GM18502 (cell line): ENCODE data around the gene LARP4B.

Experiments
- ATAC-seq: cut with Tn5 transposase; IDR thresholded peaks from one replicate; pipeline ENCODE4 v1.9.1; 2021; ENCODE audit warnings: mild to moderate bottlenecking; ENCODE audit not compliant: unreplicated experiment, poor library complexity

The LARP4B gene

DNA sequence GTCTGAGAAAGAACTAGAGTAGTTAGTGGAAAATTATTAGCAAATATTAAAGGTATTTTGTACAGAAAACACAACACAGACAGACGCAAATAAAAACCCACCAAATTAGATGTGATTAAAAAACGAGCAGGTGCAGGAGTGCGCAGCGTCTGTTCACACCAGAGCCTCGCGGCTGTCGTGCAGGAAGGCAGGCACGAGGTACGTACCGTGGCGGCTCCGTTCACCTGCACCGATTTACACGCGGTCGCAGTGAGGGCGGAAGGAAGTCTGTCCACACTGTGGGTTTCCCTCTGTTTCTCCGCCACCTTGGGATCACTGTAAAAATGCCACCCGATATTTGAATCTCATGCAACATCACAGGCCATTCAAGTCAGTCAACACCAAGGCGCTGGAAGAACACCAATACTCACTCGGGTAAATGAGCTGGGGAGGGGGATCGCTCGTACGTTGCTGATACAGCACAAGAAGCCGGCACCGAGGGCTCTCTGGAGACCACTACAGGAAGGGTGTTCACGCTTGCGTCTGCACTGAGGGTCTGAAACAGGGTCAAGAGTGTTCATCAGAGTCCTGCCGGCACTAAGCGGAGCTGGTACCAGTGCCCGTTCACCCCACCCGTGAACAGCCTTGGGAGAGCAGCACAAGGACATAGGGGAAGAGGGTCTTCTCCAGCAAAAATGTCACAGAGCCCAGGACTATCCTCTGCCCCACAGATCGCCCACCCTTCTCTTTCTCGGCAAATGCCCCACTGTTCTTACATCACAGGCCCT lies 116.8 kb downstream of the LARP4B start:
- no peak for ATAC-seq

DNA sequence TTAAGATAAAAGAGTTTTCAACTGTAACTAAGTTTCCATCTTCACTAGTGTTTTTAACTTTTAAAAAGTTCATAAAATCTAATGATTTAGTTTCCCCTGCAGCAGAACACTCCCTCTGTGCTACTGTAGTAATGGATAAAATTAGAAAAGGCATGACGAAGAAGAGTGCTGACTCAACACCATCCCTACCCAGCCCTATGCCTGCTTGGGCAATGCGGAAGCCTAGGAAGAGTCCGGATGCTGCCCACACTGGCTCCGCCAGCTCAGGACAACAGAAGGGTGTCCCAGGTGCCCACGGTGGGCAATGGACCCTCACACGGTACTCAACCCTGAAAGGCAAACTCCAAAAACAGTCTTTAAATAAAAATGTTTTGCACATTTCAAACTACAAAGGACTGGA lies 118.2 kb downstream of the LARP4B start:
- ATAC-seq: no peak

DNA sequence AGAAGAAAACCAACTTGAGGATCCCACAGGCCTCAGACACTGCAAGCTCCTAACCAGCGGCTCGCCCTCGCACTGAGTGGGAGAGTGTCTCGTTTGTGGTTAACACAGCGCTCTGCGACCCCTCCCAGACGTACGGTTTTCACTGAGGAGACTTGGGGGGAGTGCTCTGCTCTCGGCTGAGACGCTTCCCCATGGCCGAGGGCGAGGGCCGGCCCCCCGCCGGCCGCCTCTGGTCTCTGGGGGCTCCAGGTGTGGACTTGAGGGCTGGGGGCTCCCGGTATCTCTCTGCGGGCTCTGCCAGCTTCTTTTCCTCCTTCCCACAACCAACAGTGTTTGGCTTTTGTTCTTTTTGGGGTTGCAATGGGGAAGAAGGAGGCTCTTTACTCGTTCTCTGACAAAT lies 118.7 kb downstream of the LARP4B start:
- ATAC-seq: no peak

DNA sequence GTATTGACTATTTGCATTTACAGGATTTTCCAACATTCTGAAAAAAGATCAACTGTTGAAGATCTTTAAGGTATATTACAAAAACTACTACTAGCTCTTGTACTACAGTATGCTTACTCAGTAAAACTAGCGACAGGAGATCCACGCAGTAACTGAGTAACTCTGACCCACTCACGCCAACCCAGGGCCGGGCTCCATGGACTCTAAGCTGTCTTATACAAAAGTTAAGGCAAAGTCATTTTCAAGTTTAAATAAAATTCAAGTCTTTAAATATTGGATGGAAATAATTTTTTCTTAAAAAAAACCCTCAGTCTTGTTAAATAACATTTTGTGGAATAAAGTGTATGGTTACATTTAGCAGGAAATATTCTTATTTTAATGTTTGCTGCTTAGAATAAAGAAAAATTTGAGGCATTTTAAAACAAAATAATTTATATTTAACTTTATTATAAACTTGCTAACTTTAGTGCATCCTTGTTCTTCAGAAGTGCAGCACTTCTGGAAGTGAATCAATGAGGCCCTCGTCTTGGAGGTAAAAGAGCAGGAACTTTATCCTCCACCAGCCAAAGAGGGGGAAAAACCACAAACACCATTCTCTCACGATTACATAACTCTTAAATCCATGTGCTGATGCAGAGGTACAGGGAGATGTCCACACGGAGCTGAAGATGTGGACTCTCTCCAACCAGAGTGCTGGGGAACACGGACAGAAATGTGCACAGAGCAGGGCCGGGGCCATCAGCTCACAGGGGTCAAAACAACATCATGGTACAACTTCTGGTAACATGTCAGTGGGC lies 119.9 kb downstream of the LARP4B start:
- no peak for ATAC-seq

DNA sequence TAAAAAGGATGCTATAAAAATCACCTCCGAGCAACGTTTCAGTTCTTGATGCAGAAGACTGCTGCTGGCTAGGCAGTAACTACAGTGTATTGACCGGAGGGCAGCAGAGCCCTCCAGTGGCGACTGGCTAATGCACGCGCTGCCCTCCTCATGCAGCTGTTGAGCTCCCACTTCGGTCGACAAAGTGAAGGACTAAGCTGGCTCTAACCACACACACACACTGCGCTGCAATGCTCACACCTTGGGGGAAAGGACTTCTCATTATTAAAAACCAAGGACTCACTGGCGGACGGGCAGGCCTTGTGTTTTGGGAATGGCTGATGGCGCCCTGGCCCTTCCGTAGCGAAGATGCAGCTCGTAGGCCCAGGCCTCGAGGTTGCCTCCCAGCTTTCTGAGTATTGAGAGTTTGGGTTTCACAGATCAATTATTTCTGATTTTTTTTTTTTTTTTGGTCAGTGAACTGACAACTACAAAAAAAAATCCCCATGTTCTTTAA lies 121.1 kb downstream of the LARP4B start:
- no peak for ATAC-seq

DNA sequence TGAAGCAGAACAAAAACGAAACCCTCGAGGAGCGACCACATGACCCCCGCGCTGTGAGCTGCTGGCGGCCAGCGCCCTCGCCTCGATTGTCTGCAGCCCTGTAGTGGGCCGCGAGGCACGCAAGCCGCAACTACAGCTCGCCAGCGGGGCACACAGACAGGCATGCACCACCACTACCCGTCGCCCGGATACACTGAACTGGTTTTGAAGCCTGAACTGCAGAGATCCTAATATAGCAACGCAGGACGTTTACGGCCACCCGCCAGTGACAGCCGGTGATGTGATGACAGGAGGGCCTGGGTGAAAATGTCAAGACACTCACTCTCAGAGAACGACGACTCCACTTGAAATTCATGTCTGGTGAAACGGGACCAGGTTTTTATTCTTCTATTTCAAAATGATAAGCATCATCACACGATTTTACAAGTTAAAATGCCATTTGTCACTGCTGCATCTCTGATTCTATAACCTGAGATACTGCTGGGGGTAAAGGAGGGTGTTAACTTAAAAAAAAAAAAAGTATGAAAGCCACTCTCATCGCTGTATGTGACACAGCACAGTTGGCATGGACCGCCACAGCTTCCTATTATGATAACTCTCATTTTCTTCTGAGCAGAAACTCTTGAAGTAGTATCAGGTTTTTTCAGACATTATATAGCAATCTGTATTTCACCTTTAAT lies 121.7 kb downstream of the LARP4B start:
- no peak for ATAC-seq

DNA sequence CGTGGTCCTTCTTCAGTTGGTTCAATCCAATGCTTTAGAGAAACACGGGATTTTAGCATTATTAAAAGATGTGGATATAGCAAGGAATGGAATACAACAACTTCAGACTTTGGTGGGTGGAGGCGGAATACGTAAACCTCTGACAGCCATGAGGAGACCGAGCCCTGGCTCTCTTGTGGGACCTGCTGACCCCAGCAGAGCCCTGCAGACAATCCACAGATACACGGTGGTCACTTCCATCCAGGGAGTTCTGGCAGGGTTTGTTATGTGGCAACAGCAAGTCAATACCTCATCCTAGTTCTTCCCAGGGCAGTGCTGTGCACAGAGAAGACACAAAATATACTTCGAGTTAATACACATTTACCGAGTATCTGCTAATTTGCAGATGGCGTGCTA lies 123.5 kb downstream of the LARP4B start:
- no peak for ATAC-seq

DNA sequence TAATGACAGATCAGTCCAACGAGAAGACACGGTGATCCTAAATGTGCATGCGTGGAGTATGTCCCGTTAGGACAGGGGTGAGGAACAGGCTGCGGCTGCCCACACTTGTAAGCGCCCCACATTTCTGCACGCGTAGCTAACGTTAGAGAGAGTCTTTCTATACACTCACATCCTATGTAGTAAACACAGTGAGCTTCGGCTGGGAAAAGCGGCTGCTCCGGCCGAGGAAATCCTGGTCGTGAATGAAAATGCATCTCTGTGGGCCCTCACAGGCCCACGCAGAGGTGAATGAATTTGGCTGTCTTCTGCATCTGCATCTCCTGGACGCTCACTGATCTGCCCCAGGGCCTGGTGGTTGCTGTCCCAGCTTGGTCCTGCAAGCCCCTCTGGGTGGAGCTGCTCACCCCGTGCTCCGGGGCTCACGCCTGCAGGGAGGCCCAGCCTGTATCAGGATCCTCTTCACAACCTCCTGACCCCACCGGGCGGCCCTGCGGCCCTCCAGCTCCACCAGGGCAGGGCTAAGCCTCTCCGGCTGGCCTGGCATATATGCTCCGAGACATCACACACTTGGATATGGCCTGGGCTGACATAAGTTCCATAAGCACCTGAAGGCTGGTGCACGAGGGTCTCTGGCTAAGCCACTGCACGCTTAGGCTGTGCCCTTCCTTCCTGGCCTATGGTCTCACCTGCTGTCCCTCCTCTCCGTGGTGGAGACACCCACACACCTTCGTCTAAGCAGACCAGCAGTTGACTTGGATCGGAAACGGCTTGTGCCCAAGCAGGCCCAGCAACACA lies 124.1 kb downstream of the LARP4B start:
- no peak for ATAC-seq

DNA sequence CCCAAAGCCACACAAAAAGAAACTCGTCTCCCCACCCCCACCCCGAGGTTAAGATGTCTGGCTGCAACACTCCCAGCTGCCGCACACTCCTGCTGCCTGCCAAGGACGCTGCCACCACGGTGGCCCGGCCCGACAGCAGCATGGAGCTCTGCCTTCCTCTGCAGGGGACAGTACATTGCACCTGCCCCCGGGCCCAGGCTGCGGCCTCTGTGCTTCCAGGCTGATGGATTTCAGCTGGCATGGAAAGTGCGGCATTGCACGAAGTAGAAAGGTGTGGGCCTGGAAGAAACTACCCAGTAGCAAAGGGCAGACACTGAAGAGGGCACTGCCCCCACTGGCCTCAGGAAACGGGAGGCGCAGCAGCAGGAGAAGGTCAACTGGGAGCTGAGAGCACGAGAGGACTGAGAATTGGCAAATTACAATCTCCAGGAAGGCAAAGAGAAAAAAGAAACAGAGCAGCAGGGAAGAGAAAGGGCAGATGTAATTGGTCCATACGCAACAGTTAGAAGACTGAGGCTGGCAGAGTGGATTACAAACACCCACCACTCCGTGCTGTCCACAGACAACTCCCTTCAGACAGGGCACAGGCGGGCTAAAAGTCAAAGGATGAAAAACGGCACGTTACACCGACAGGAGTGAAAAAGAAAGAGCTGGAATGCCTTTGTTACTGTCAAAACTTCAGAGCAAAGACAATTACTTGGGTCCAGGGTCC lies 124.9 kb downstream of the LARP4B start:
- no peak for ATAC-seq

DNA sequence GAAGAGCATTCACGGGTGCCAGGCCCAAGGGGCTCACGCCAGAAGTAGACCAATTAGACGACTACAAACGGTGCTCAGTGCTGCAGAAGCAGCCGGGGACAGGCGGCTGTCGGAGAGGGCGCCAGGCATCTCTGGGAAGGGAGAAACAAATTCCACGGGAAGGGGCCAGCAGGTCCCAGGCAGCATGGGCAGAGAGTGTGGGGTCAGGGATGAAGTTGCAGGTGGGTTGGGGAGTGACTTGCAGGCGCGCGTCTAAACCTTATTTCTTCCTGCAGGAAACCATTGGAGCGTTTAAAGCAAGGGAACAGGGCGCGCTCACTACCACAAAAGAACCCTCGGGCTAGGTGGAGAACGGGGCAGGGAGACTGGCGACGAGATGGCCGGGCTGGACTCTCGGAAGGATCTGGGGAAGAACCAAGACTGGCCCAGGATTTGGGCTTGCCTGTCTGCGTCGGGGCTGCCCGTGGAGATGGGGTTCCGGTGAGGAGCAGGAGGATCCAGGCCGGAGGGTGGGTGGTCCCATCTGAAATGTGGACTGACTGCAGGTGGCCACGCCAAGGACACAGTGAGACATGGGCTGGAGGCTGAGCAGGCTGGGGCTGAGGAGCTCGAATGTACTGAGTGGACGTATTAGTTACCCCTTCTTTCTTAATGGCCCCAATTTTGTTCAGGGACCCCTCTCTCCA lies 125.7 kb downstream of the LARP4B start:
- ATAC-seq: no peak

DNA sequence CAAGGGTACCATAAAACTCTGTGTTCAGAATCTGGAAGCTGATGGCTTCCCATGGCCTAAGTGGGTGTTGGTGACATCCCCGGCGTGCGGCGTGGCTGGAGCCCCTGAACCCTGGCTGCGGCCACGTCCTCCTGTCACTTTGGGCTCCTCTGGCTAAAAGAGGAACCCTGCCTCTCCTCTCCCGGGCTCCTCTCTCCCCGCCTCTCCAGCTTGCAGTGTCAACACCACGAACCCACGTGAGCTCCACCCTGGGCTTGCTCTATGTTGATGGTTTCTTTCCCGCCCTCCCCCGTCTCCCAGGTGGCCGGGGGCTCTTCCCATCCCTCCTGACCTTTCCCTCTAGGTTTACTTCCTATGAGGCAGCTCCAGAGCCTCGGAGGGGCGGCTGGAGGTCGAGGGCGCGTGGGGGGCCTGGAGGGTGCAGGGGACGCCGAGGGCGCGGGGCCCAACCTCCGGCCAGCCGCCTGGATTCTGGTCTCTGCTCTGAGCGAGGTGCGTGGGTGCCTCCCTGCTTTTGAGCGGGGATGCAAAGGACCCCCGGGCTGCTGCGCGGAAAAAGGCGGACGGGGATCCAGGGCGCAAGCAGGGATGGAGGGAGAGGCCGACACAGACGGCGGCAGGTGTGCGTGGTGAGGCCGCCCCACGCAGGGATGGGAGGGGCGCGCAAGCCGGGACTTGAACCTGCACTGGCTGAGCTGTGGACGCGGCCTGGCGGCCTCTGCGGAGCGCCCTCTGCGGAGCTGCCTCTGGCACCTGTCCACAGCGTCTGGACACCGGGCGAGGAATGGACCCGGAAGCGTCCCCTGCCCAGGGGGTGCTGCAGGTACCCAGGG lies 126.5 kb downstream of the LARP4B start:
- ATAC-seq: no peak

DNA sequence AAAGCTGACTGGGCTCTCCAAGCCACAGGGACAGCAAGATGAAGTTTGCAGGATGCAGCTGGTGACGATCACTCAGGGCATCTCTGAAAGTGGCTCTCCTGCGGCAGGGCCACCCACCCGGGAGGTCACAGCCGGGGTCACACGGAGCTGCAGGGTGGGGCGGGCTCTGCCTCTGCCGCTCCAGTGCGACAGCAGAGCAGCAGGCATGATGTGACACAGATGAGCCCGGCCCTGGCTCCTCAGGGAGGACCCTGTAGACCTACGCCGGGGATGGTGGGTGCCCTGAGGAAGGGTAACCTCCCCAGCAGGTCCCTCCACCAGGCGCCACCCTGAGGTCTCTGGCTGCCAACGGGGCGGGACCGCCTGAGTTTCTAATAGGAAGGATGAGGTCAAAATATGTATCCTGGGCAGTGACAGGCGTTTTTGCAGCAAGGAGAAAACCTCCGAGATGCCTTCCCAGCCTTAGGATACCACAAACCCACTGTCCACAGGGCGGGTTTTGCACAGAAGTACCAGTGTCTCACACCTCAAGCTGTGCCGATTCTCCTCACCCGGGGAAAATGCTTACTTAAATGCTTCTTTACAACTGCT lies 127.2 kb downstream of the LARP4B start:
- ATAC-seq: no peak

DNA sequence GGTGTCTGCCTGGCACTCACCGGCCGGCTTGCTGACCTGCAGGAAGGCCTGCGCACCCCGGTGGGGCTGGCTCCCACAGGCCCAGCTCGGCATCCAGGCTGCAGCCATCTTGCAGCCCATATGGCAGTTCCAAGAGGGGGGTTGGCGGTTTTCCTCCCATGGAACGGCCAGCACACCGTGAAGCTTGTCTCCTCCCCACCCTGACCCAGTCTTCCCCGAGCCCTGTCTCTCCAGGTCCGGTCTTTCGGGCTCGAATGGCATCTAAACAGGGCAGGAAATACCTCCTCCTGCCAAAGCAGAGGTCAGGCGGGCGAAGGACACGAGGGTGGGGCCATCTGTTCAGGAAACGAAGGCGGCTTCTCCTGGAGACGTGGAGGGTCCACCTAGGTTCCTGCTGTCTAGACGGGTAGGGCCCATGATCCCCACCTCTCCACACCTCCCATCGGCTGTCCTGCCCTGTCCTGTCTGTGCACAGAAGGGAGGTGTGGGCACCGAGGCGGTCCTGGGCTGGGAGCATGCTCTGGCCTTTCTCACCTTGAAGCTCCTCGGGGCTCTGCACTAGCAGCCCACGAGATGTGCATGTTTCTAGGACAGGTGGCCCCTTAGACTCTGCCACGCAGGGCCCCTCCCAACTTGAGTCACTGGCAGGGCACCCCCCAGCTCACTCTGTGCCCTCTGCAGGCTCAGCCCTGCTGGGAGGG lies 128.3 kb downstream of the LARP4B start:
- no peak for ATAC-seq

DNA sequence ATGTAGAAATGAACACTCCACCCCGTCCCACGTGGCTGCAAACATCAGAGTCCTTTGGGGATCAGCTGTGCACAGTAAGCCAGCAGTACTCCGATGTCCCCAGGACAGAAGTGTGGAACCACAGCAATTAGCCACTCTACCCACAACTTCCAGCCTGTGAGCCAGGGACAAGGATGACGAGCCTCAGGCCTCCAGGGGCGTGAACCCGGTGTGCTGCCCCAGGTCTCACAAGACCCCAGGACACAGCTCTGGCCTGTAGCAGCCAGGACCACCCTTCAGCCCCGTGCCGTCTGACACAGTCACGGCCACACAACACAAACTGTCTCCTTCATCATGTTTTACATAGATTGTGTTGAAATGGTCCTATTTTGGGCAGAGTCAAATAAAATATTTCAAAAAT lies 129.0 kb downstream of the LARP4B start:
- no peak for ATAC-seq

DNA sequence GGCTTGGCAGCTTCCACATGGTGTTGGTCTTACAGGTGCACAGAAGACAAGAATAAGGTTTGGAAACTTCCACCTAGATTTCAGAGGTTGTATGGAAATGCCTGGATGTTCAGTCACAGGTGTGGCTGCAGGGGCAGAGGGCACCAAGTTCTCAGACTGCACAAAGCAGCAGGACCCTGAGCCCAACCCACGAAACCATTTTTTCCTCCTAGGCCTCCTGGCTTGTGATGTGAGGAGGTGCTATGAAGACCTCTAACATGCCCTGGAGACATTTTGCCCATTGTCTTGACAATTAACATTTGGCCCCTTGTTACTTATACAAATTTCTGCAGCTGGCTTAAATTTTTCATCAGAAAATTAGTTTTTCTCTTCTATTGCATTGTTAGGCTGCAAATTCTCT lies 134.3 kb downstream of the LARP4B start:
- ATAC-seq: no peak

DNA sequence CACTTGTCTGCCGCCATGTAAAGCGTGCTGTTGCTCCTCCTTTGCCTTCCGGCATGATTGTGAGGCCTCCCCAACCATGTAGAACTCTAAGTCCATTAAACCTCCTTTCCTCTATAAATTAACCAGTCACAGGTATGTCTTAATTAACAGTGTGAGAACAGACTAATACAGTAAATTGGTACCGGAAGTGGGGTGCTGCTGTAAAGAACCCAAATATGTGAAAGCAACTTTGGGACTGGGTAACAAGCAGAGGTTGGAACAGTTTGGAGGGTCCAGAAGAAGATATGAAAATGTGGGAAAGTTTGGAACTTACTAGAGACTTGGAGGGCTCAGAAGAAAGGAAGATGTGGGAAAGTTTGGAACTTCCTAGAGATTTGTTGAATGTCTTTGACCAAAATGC lies 135.3 kb downstream of the LARP4B start:
- no peak for ATAC-seq

DNA sequence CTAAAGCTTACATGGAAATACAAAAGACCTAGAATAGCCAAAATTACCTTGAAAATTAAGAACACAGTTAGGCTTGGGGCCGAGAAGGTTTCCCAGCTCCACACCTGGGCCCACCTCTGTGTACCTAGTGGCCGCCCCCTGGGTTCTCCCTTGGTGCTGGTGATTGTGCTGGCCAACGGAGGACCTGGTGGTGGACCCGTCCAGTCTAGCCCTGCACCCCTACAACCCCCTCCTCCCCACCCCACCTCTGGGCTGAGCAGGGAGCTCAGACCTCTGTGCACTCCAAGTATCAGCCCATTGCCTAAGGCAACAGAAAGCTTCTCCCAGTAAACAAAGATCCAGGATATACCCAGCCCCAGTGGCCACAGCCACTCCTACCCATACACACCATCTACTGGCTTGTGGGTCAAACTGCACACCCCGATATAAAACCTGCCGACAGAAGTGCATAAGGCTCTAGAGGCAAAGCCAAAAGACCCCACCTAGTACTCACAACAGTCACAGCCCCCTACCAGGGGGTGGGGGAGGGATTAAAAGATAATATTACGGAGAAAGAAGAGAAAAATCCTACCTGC lies 137.0 kb downstream of the LARP4B start:
- ATAC-seq: no peak
